ENCODE data around the gene SYPL1. TPM values are rescaled to one million over a fixed set of nuclear protein-coding genes. Genes with fewer than 3 reads are reported as not detected.
"Not testable (repeated sequence)": the region's sequence is repeated elsewhere in the genome, so short reads cannot be mapped to it uniquely, and the experiment has no call there.

Gene SYPL1
- 40.6 TPM for total RNA-seq

- Histone ChIP-seq H3K27me3 (ENCODE audit: insufficient read depth, low read length) (no peaks in the 10 kb centered on the region), H3K4me1 (ENCODE audit: insufficient read depth, low read length) (peaks cover 58% of the 10 kb centered on the region), H3K4me3 (ENCODE audit: low read length) (peak within 1 kb of the TSS; percentile 83), H3K9me3 (ENCODE audit: low read depth, low read length) (no peaks in the 10 kb centered on the region)
Observed at GRCh38 chr7:106112118-106112971, at the start of gene SYPL1. Gene SYPL1, minus strand, starts transcription at chr7:106112312. Its CDS starts 104 bp downstream, at chr7:106112208.

GRCh38 chr7:106155027-106155426 is 42.9 kb upstream of the SYPL1 start:
- no peak overlapping the region for H3K4me3 ChIP-seq (ENCODE audit: low read length)
- H3K27me3 ChIP-seq (ENCODE audit: insufficient read depth, low read length), result peaks cover 27% of the 10 kb centered on the region
- H3K9me3 ChIP-seq (ENCODE audit: low read depth, low read length), result no peaks in the 10 kb centered on the region
- H3K4me1 ChIP-seq (ENCODE audit: insufficient read depth, low read length), result peaks cover 21% of the 10 kb centered on the region

GRCh38 chr7:106153891-106154449 is 41.9 kb upstream of the SYPL1 start:
- H3K4me3 ChIP-seq (ENCODE audit: low read length), result no peak overlapping the region
- H3K9me3 ChIP-seq (ENCODE audit: low read depth, low read length), result no peaks in the 10 kb centered on the region
- H3K27me3 ChIP-seq (ENCODE audit: insufficient read depth, low read length), result peaks cover 17% of the 10 kb centered on the region

GRCh38 chr7:106152313-106152665 is 40.2 kb upstream of the SYPL1 start:
- Histone ChIP-seq H3K4me1 (ENCODE audit: insufficient read depth, low read length) (peaks cover 21% of the 10 kb centered on the region), H3K9me3 (ENCODE audit: low read depth, low read length) (no peaks in the 10 kb centered on the region), H3K4me3 (ENCODE audit: low read length) (no peak overlapping the region), H3K27me3 (ENCODE audit: insufficient read depth, low read length) (peaks cover 13% of the 10 kb centered on the region)

More at GRCh38 chr7:106153891-106154449, 41.9 kb upstream of the SYPL1 start:
- peaks cover 21% of the 10 kb centered on the region for H3K4me1 ChIP-seq (ENCODE audit: insufficient read depth, low read length)

GRCh38 chr7:106151459-106152312 is 39.6 kb upstream of the SYPL1 start:
- H3K4me3 ChIP-seq (ENCODE audit: low read length), result no peak overlapping the region
- H3K9me3 ChIP-seq (ENCODE audit: low read depth, low read length), result no peaks in the 10 kb centered on the region
- H3K4me1 ChIP-seq (ENCODE audit: insufficient read depth, low read length), result peaks cover 19% of the 10 kb centered on the region
- H3K27me3 ChIP-seq (ENCODE audit: insufficient read depth, low read length), result peaks cover 13% of the 10 kb centered on the region

- Histone ChIP-seq H3K9me3 (ENCODE audit: low read depth, low read length) (no peaks in the 10 kb centered on the region), H3K4me1 (ENCODE audit: insufficient read depth, low read length) (no peaks in the 10 kb centered on the region), H3K4me3 (ENCODE audit: low read length) (no peak overlapping the region), H3K27me3 (ENCODE audit: insufficient read depth, low read length) (no peaks in the 10 kb centered on the region)
Observed at GRCh38 chr7:106143711-106144337, 31.7 kb upstream of the SYPL1 start.

- Histone ChIP-seq H3K4me1 (ENCODE audit: insufficient read depth, low read length) (no peaks in the 10 kb centered on the region), H3K9me3 (ENCODE audit: low read depth, low read length) (no peaks in the 10 kb centered on the region), H3K4me3 (ENCODE audit: low read length) (no peak overlapping the region)
Observed at GRCh38 chr7:106142136-106142535, 30.0 kb upstream of the SYPL1 start.

GRCh38 chr7:106140406-106141173 is 28.5 kb upstream of the SYPL1 start:
- Histone ChIP-seq H3K27me3 (ENCODE audit: insufficient read depth, low read length) (no peaks in the 10 kb centered on the region), H3K4me3 (ENCODE audit: low read length) (no peak overlapping the region)

More at GRCh38 chr7:106142136-106142535, 30.0 kb upstream of the SYPL1 start:
- H3K27me3 ChIP-seq (ENCODE audit: insufficient read depth, low read length), result no peaks in the 10 kb centered on the region

GRCh38 chr7:106139265-106140251 is 27.4 kb upstream of the SYPL1 start:
- Histone ChIP-seq H3K4me3 (ENCODE audit: low read length) (no peak overlapping the region), H3K4me1 (ENCODE audit: insufficient read depth, low read length) (no peaks in the 10 kb centered on the region), H3K9me3 (ENCODE audit: low read depth, low read length) (no peaks in the 10 kb centered on the region), H3K27me3 (ENCODE audit: insufficient read depth, low read length) (no peaks in the 10 kb centered on the region)

More at GRCh38 chr7:106140406-106141173, 28.5 kb upstream of the SYPL1 start:
- H3K4me1 ChIP-seq (ENCODE audit: insufficient read depth, low read length), result no peaks in the 10 kb centered on the region
- H3K9me3 ChIP-seq (ENCODE audit: low read depth, low read length), result no peaks in the 10 kb centered on the region

GRCh38 chr7:106138776-106139175 is 26.7 kb upstream of the SYPL1 start:
- Histone ChIP-seq H3K27me3 (ENCODE audit: insufficient read depth, low read length) (no peaks in the 10 kb centered on the region), H3K4me1 (ENCODE audit: insufficient read depth, low read length) (no peaks in the 10 kb centered on the region), H3K4me3 (ENCODE audit: low read length) (no peak overlapping the region), H3K9me3 (ENCODE audit: low read depth, low read length) (no peaks in the 10 kb centered on the region)

GRCh38 chr7:106138181-106138580 is 26.1 kb upstream of the SYPL1 start:
- not testable (repeated sequence) for H3K9me3 ChIP-seq (ENCODE audit: low read depth, low read length); H3K4me1 ChIP-seq (ENCODE audit: insufficient read depth, low read length); H3K4me3 ChIP-seq (ENCODE audit: low read length); H3K27me3 ChIP-seq (ENCODE audit: insufficient read depth, low read length)

- H3K4me3 ChIP-seq (ENCODE audit: low read length), result no peak overlapping the region
- no peaks in the 10 kb centered on the region for H3K4me1 ChIP-seq (ENCODE audit: insufficient read depth, low read length)
- H3K27me3 ChIP-seq (ENCODE audit: insufficient read depth, low read length), result peaks cover 2% of the 10 kb centered on the region
- no peaks in the 10 kb centered on the region for H3K9me3 ChIP-seq (ENCODE audit: low read depth, low read length)
Observed at GRCh38 chr7:106134241-106134640, 22.1 kb upstream of the SYPL1 start.

GRCh38 chr7:106129291-106129690 is 17.2 kb upstream of the SYPL1 start:
- Histone ChIP-seq H3K4me3 (ENCODE audit: low read length) (no peak overlapping the region), H3K27me3 (ENCODE audit: insufficient read depth, low read length) (peaks cover 2% of the 10 kb centered on the region), H3K9me3 (ENCODE audit: low read depth, low read length) (no peaks in the 10 kb centered on the region), H3K4me1 (ENCODE audit: insufficient read depth, low read length) (peaks cover 4% of the 10 kb centered on the region)

Measured in mononuclear cell (primary cell).